GM21367 (cell line): ENCODE measurements around the gene CCDC183.
"Not testable (repeated sequence)": the region's sequence is repeated elsewhere in the genome, so short reads cannot be mapped to it uniquely, and the experiment has no call there.

Source experiments
- ATAC-seq: cut with Tn5 transposase; IDR thresholded peaks from one replicate; pipeline ENCODE4 v1.9.1; 2021; ENCODE audit not compliant: unreplicated experiment

The CCDC183 gene

DNA sequence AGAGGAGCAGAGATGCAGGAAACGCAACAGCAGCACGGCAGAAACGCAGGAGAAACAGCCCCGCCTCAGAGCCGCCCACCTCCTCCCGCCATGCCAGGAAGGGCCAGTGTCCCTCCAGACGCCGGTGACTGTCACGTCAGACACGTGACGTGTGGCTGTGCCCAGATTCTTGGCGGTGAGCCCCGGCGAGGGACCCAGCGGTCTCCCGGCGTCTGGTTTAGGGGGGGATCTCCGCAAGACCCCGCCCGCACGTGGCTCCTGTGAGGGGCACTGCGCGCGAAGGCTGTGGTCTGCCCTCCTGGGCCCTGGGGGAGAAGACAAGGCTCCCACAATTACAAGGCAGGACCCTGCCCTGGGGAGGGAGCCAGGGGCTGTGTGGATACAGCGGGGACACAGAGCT, 35.7 kb upstream of the CCDC183 start:
- ATAC-seq = no peak

DNA sequence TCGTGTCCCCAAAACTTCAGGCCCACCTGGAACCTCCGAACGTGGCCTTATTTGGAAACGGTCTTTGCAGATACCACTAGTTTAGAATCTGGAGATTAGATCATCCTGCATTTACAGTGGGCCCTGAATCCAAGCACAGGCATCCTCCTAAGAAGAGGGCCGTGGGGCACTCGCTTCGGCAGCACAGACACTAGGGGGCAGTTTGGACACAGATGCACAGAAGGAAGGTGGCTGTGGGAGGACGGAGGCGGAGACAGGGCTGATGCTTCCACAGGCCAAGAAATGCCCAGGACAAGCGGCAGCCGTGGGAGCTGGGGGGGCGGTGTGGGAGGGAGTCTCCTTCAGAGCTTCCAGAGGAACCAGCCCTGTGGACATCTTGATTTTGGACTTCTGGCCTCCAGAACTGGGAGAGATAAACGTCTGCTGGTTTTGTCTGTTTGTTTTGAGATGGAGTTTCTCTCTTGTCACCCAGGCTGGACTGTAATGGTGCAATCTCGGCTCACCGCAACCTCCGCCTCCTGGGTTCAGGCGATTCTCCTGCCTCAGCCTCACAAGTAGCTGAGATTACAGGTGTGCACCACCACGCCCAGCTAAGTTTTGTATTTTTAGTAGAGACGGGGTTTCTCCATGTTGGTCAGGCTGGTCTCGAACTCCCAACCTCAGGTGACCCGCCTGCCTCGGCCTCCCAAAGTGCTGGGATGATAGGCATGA, 35.1 kb upstream of the CCDC183 start:
- not testable (repeated sequence) for ATAC-seq

DNA sequence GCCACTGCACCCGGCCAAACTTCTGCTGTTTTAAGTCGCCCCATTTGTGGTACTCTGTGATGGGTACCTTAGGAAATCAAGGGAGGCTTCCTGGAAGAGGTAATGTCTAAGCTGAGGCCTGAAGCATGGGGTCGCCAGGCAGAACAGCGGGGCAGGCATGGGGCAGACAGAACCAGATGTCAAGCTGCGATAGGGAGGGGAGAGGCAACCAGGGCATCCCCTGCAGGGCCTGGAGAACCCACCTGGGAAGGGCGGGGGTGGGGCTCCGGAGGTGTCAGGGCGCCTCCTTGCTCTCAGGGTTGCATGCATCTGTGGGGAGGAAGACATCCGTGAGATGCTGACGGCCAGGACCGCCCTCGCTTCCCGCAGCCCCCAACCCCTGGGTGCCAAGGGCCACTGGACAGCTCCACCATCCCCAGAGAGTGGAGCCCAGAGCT, 34.6 kb upstream of the CCDC183 start:
- ATAC-seq = no peak

DNA sequence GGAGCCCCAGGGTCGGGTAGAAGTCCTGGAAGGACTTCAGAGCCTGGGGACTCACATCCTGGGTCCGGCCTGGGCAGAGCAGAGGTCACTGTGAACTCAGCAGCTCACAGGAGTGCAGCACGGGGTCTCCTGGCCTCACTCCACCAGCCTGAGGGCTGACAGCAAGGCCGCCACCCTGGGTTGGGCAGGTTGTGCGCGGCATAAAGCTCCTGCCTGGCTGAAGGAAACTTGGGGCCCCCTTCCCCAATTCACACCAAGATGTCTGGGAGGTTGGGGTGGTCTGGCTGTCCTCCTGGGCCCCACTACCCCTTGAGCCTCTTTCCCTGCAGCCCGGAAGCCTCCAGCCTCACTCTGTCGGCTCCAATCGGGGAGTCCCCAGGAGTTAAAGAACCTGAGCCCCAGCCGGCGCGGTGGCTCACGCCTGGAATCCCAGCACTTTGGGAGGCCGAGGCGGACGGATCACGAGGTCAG, 33.9 kb upstream of the CCDC183 start:
- ATAC-seq = no peak

DNA sequence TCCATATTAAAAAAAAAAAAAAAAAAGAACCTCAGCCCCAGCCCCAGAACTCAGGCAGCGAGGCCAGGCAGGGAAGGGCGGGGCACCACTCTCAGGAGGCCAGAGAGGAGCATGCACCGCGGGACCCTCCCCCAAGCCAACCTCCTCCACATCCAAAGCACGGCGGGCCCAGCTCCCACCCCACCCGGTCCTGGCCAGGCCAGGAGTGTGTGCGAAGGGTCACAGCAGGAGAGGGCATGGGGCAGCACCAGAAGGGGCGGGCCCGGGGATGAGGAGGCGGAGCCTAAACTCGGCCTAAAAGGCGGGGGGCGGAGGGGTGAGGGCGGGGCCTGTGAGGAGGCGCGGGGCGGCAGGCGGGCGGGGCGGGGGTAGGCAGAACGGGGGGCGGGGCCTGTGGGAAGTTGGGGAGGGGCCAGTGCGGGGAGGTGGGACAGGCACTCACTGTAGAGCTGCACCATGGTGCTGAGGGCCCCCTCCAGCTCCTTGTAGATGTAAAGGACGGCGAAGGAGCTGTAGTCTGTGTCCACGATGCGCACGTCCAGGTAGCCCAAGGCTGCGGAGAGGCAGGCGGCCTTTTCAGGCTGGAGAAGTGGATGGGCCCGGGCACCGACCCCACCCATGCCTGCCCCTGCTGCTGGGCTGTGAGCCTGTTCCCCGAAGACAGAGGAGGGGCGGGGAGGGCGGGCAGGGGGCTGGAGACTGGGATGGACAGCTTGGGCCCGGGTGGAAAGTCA, 33.1 kb upstream of the CCDC183 start:
- ATAC-seq = no peak

DNA sequence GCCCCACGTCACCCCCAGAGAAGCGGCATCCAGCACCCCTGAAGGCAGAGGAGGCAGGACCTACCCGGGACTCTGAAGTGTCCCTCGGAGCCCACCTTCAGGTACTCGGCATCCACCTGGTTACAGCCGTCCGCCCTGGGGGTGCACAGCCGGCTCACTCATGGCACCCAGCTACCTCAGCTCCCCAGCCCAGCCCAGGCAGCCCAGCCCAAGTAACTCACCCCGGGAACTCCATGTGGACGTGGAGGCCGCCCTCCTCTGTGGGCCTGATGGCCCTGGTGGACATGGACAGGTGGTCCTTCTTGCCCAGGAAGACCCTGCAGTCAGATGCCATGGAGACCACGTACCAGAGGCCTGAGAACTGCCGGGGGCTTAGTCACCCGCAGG, 32.5 kb upstream of the CCDC183 start:
- no peak for ATAC-seq

DNA sequence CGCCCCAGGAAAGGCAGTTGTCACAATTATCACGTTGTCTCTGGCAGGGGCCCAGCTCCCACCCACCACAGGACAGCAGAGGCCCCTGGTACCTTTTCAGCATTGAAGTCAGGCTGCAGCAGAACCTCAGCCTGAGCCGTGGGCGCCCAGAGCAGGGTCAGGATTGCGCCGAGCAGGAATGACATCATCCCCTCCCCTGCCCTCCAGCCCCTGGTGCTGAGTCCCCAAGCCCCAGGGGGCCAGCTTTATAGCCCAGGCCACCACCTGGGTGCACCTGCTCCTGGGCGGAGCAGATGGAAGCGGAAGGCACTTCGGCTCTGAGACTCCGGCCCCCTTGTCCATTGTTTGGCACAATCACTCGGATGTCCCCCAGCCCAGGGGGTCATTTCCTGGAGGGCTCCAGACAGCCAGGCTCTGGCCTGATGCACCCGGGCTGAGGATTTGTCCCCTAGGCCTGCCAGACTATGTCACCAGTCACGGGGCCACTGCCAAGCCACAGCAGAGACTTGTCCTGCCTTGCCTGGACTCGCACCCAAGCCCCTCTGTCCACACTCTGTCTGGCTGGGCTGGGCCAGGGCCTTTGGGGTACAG, 31.7 kb upstream of the CCDC183 start, which contains the start of gene LCN15:
TSS of gene LCN15 (minus strand) at position 218 of the 591 bp plus-strand sequence. CDS start at position 188, 30 bp downstream.
- ATAC-seq = no peak

DNA sequence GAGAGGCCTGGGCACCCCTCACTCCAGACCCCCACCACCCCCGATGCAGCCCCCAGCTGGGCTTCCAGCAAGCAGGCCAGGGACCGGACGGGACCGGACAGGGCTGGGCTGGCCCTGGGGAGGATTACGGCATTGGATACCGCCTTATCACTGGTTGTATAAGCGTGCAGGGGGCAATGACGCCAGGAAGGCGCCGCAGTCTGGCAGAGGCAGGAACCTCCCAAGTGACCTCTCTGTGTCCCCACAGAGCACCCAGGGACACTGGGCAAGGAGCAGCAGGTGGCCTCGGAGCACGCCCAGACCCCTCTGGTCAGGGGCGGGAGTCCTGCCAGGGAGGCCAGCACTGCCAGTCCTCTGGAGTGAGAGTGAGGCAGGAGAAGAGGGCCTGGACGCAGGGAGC, 31.1 kb upstream of the CCDC183 start:
- no peak for ATAC-seq

DNA sequence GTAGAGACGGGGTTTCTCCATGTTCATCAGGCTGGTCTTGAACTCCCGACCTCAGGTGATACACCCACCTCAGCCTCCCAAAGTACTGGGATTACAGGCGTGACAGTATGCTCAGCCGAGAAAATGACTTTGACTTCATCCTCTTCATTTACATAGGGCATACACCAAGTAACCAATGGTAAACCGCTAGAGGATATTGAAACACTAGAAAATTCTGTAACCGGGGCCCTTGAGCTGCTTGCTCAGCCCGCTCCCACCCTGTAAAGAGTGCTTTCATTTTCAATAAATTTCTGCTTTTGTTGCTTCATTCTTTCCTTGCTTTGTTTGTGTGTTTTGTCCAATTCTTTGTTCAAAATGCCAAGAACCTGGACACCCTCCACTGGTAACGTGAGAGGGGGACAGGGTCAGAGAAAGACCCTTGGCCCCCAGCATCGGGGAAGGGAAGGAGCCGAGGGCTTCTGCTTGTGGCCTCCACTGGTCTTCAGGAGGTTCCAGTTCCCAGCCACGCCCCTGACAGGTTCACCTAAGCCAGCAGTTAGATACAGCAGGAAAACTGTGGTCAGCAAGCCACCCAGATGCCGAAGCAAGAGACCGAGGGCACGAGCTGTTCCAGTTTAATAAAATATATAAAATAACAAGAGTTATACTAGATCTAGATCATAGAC, 30.3 kb upstream of the CCDC183 start:
- ATAC-seq = not testable (repeated sequence)

DNA sequence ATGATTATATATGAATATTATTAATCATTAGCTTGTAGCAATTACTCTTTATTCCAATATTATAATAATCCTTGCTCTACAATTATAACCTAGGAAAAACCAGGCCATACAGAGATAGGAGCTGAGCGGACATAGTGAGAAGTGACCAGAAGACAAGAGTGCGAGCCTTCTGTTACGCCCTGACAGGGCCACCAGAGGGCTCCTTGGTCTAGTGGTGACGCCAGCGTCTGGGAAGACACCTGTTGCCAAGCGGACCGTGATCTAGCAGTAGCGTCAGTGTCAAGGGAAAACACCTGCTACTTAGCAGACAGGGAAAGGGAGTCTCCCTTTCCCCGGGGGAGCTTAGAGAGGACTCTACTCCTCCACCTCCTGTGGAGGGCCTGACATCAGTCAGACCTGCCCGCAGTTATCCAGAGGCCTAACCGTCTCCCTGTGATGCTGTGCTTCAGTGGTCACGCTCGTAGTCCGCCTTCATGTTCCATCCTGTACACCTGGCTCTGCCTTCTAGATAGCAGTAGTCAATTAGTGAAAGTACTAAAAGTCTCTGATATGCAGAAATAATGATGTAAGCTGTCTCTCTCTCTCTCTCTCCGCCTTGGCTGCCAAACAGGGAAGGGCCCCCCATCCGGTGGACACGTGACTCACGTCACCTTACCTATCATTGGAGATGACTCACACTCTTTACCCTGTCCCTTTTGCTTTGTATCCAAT, 29.6 kb upstream of the CCDC183 start:
- not testable (repeated sequence) for ATAC-seq

DNA sequence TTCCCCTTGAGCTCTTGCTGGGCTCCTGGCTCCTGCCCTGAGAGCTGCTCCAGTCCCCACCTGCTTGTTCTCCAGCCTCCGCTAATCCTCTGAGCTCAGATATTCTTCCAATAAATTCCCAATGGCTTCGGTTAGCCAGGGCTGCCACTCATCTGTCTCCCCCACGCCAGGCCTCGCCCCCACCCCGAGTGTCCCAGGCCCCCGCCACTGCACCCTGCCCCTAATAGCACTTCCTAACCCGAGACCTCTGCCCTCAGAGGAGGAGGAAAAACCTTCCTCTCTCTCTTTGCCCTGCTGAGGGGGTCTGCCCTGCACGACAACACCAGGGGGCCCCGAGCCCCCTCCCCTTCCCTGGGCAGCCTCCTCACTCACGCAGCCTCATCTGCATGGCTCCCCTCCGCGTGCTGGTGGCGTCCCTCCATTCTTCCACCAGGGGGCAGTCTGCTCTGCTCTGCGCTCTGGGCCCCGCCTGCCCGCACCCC, 26.4 kb upstream of the CCDC183 start:
- no peak for ATAC-seq

DNA sequence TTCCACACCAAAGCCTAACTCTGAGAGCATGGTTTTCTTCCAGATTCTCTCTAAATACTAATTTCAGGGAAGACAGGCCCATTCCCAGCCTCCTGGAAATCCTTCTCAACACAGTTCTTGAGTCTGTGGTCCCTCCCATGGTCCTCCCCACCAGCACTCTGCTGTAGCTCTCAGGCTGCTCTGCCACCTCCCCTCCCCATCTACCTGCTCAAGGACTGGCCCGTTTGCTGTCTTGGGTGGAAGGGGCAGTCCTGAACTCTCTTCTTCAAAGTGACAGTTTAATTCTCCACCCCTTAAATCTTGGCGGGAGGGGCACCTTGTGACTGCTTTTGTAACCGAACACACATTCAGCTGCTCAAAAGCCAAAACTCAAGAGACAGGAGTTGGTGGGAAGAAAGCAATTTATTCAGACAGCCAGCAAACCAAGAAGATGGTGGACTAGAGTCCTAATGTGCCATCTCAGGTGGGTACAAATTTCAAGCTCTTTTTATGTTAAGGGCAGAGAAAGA, 24.2 kb upstream of the CCDC183 start:
- ATAC-seq = no peak

DNA sequence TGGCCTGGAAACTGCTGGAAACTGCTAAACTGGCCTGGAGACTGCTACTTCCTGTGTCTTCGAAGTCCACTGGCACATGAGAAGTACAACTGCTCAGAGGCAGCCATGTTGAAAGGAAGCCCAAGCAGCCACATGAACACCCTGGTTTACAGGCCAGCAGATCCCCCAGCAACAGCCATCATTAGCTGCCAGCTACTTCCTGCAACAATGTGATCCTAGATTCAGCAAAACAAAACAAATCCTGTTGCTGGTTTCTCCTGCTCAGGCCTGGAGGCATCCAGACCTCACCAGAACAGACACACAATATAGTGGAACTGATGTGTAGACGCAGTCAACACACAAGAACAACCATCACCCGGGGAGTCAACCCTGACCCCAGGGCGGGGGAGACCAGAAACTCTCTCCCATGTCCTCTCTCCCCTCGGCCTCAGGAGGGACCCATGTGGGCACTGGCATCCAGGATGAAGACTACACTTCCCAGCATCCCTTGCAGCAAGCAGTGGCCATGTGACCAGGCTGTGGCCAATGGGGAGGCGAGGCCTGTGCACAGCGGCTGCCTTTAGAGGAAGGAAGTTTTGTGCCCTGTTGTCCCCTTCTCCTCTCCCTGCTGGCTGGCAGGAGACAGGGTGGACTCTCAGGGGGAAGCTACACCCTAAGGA, 22.6 kb upstream of the CCDC183 start:
- ATAC-seq = no peak

DNA sequence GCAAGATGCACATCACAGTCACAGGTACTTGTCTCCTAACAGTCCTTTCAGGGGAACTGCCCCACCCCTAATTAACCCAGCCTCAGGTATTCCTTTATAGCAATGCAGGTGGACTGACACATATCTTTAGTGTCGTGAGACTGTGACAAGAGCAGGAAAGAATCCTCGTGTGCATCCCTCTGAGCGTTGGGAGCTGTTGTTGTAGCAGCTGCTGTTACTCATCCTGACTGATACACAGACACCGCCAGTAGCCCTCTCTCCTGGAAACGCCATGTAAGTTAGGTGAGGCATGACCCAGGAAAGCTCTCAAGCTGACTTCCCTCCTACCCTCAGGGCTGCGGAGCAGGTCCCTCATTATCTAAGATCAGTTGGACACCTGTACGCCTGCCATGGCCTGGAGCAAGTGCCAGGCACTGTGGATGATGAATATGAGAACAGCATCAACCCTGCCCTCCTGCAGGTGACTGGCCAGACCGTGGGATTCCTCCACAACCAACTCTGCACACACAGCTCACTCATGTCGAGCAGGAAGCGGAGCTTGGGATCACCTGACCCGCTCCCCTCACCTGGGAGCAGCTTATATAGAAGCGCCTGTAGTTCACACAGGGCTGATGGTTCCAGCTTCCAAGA, 21.6 kb upstream of the CCDC183 start:
- ATAC-seq = no peak

DNA sequence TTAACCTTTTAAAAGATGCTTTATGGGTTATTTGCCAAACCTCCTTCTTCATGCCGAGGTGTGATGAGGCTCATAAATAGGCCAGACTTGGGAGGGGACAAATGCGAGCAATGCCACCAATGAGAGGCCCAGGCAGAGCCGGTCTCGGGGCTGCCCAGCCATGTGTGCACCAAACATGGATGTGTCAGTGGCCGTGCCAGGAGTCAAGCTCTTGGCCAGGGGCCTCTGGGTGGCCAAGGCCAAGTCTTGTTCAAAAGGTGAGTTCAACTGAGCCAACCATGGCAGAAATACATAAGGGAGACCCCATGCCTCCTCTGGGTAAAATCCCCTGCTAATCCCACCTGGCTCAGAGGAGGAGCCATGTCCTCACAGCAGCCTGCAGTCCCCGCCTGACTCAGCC, 20.9 kb upstream of the CCDC183 start:
- ATAC-seq = no peak

DNA sequence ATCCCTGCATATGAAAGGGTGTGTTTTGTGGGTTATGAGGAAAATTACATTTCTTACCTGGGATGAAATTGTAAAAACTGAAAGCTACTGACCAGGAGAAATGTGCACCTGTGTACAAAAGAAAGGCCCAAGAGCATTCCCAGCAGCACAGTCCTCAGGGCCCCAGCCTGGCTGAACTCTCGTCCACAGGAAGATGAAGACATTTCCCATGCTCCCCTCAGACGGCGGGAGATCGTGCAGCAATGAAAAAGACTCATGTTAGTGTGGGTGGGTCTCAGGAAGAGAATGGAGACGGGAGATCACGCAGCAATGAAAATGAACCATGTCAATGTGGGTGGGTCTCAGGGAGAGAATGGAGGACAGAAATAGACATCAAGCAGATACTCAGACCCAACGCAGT, 19.2 kb upstream of the CCDC183 start:
- ATAC-seq = no peak

DNA sequence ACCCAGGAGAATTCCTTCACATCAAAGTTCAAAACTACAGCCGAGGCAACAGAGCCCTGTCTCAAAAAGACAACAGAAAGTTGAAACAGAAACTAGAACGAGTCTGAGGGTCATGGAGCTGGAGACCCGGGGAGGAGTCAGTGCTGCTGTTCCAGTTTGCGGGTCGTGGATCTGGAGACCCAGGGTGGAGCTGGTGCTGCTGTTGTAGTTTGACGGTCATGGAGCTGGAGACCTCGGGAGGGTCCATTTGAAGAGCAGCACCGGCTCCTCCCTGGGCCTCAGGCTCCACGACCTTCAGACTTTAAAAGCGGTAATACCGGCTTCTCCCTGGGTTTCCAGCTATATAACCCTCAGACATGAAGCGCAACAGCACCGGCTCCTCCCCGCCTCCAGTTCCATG, 18.8 kb upstream of the CCDC183 start:
- no peak for ATAC-seq

DNA sequence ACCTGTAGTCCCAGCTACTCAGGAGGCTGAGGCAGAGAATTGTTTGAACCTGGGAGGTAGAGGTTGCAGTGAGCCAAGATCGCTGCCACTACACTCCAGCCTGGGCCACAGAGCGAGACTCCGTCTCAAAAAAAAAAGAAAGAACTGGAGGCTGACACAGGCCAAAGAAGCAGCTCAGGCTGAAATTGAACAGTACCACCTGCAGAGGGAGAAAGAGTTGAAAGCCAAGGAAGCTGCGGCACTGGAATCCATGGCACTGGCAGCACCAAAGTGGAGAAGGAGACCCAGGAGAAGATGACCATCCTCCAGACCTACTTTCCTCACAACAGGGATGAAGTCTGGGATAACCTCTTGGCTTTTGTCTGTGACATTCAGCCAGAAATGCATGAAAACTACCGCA, 16.3 kb upstream of the CCDC183 start:
- no peak for ATAC-seq

DNA sequence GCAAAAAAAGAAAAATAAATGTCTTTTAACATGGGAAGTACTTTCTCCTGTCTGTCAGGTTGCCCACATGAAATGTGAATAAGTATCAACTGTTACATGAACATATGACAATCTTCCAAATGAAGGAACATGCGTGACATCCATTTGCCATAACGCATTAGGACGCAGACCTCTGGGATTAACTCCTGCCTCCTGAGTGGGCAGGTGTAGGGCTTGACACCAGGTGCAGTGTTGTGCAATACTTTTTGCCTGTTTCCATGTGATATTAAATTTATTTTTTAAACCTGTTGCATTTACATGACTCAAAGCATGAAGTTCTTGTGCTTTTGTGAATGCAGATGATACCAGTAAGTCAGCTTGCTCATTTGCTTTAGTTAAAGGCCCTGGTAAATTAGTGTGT, 13.7 kb upstream of the CCDC183 start:
- no peak for ATAC-seq
